ENCODE data around the gene TBCD. TPM values are rescaled to one million over a fixed set of nuclear protein-coding genes. Genes with fewer than 3 reads are reported as not detected.

TBCD gene
- polyA plus RNA-seq, 1 donor: 54.9 TPM

DNA sequence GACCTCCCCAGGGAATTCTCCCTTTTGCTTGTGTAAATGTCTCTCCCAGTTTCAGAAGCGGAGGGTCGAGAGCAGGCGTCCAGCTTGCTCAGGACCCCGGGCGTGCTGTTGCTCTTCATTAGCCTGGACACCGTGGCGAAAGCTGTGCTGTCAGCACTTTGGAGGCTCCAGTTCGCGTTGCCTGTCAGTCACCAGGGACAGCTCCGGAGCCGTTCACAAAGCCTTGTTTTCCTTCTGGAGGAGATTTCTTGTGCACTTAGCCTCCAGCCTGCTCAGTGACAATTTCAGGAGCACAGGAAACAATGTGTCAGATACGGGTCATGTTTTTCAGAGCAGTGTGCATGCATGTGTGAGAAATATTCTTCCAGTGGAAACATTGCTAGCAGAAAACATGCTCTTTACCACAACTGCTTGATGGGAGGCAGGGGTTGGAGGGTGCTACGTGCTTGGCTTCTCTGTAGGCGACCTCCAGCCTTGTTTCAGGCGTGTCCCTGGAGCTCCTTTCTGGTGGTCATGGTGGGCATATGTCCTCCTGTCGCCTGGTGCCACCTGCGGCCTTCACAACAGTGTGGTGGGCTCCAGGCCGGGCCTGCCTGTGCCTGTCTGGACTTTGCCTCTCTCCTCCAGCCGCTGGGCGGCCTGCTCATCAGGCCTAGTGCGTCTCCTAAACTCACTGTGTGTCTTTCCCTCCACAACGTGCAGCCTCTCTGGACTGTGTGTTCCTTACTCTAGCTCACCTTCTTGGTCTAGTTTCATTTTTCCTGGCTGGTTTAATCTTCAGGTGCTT, 59.0 kb downstream of the TBCD start:
- DNase-seq (ENCODE audit: low read depth): no peak

DNA sequence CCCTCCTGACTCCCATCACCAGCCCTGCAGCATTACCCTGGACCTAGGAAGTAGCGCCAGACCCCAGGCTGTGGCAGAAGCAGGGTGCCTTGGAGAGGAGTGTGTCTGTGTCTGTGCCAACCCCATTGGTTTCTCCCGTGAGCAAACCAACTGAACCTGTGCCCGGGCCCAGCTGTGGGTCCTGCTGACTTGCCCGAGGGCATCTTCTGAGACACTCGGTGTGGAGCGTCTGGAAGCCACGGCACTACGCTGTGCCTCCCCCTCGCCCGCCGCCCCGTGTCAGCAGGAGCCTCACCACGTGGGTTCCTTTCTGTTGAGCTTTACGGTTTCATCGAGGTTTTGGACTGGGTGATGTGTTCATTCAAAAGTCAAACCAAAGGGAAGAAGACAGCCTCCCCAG, 60.2 kb downstream of the TBCD start:
- DNase-seq (ENCODE audit: low read depth): no peak

DNA sequence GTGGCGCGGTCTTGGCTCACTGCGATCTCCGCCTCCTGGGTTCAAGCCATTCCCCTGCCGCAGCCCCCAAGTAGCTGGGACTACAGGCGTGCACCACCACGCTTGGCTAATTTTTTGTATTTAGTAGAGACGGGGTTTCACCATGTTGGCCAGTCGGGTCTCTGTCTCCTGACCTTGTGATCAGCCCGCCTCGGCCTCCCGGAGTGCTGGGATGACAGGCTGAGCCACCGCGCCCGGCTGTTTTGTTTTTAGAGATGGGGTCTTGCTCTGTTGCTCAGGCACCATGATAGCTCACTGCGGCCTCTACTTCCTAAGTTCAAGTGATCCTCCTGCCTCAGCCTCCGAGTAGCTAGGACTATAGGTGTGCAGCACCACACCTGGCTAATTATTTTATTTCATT, 60.7 kb downstream of the TBCD start:
- no peak for DNase-seq (ENCODE audit: low read depth)

DNA sequence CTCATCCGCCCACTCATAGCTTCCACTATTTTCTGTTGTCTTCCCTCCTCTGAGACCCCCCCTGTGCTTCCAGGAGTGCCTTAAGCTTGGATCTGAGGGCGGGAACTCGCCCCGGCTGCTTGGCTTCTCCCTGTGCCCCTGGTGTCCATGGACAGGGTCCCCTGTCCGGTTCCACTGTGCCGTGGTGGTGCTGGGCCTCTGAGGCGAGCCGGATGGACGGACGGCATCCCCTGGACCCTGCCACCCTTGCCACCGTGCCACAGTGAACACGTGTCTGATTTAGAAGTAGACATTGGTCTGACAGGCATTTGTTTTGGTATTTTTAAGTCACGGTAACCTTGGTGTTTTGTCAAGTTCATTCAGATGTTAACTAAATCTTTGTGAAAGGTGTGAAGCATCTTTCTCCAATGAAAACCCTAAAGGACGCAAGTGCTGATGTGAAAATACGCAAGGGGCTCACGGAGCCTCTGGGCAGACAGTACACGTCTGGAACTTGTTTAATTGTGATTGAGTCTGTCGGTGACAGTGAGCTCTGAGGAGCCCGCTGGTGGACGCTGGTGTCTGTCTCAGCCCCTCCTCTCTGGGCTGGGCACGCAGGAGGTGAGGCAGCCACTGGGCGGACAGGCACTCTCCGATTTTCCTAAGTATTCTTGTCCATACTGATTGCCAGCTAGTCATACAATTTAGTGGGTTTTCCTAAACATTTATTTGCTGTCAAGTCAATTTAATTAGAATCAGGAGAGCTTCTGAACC, 61.6 kb downstream of the TBCD start:
- DNase-seq (ENCODE audit: low read depth): no peak

DNA sequence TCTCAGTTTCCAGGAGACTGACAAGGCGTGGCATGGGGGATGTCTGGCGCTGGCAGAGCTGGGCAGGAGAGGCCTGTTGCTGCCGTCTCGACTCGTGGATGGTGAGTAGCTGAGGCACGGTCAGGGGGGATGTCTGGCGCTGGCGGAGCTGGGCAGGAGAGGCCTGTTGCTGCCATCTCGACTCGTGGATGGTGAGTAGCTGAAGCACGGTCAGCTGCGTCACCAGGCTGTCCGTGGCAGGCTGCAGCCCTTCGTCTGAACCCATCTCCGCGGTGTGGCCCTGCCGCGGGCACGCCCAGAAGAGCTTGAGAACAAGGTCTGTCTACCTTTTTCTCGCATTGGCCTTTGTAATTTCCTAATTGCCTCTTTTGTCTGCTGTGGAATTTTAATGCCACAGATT, 63.0 kb downstream of the TBCD start:
- no peak for DNase-seq (ENCODE audit: low read depth)

DNA sequence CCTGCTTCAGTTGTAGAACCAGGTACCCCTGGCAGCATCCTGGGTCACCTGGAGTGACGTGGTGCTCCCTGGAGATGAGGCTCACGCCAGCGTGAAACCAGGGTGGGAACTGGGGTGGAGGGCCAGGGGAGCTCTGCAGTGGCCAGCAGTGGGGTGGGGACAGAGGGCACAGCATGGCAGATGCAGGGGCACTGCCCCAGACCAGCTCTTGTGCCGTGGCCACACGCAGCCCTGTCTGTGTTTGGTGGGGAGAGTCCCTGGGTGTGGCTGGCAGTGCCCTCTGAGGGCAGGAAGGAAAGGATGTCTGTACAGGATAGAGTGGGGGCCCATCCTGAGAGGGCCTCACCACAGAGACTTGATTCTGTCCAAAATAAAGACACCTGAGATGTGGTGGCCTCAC, 63.5 kb downstream of the TBCD start:
- no peak for DNase-seq (ENCODE audit: low read depth)

DNA sequence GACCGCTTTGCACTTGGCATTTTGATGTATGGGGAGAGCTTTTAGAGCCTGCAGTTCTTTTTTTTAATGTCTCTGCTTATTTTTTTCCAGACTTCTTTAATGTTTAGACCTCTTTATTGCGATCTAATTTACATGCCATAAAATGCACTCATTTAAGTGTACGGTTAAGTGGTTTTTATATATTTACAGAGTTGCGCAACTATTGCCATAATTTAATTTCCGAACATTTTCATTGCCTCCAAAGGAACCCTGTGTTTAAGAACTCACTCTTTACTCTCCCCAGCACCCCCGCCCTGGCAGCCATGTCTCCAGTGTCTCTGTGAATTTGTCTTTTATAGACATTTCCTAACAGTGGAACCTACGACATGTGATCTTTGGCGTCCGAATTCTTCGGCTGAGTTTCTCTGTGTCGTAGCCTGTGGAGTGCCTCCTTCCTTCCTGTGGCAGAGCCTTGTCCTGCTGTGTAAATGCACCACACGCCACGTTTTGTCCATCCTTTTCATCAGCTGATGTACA, 64.0 kb downstream of the TBCD start:
- DNase-seq (ENCODE audit: low read depth): no peak

DNA sequence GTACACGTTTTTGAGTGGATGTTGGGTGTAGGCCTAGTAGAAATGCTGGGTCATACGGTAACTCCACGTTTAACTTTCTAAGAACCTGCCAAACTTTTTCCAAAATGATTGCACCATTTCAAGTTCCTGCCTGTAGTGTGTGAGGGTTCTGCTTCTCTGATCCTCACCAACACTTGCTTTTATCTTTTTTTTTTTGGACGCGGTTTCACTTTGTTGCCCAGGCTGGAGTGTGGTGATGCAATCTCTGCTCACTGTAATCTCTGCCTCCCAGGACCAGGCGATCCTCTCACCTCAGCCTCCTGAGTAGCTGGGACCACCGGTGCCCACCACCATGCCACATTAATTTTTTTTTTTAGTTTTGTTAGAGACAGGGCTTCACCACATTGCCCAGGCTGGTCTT, 64.5 kb downstream of the TBCD start:
- no peak for DNase-seq (ENCODE audit: low read depth)

DNA sequence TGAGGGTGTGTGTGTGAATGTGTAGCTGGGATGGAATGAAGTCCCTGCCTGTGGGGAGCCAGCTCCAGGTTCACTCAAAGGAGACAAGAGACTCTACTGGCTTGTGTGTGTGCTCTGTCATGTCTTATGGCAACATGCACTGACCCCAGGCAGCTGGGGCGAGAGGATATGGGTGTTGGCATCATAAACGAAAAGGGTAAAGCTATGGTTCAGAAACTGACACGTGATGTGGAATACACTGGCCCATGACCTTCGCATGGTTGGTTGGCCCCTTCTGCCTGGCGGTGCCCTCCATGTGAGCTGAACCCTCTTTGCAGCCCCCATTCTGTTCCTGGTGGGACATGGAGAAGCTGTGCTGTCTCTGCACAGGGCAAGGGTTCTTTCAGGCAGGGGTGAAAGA, 66.1 kb downstream of the TBCD start:
- DNase-seq (ENCODE audit: low read depth): no peak

DNA sequence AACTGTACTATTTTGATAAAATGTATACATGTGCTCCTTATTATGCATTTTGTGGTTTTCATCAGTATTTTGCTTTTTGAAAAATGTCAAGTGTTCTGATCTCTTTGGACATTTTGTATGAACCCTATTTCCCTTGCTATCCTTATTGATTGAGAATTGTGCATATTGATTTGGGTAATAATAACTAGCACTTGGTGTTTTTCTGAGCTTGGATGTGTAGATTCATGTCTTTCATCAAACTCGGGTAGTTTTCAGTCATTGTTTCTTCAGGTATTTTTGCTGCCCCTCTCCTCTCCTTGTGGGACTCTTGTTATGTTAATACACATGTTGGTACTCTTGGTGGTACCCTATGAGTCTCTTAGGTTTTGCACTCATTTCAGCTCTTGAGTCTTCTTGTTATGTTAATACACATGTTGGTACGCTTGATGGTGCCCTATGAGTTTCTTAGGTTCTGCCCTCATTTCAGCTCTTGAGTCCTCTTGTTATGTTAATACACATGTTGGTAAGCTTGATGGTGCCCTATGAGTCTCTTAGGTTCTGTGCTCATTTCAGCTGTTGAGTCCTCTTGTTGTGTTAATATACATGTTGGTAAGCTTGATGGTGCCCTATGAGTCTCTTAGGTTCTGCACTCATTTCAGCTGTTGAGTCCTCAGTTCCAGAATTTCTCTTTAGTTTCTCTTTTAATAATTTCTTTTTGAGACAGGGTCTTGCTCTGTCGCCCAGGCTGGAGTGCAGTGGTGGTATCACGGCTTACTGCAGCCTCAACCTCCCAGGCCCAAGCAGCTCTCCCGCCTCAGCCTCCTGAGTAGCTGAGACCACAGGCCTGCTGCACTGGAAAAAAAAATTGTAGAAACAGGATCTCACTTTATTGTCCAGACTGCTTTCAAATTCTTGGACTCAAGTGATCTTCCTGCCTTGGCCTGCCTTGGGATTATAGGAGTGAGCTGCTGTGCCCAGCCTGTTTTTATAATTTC, 68.7 kb downstream of the TBCD start:
- DNase-seq (ENCODE audit: low read depth): no peak

DNA sequence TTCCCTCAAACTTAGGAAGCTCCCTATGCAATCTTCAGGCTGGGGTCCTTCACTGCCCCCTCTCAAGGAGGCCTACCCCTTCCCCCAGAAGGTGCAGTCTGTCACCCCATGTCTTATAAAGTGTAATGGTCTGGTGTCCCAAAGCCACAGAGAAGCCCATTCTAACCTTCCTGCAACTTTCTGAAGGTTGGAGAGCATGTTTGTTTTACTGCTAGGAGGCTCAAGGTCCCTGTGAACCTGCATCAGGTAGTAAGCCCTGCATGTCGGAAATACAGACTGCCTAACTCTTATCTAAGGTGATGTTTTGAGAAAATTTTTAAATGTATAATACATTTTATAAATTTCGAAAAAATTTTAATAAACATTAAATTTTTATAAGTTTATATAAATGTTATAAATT, 69.7 kb downstream of the TBCD start:
- no peak for DNase-seq (ENCODE audit: low read depth)

DNA sequence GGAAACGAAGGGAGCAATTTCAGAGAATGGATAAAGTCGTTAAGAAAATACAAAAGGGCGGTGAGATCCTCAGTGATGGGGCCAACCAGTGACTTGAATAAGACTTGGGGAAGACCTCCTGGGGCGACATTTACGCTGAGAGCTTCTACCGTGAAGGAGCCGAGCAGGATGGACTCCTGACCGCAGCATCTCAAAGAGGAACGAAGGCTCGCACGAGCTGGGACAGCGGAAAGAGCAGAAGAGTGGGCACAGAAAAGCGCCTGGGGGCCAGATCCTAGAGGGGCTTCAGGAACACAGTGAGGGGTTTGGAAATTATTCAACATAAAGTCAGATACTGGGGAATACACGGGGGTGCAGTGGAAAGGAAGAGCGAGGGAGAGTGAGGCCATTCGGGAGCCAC, 70.4 kb downstream of the TBCD start:
- DNase-seq (ENCODE audit: low read depth): no peak

DNA sequence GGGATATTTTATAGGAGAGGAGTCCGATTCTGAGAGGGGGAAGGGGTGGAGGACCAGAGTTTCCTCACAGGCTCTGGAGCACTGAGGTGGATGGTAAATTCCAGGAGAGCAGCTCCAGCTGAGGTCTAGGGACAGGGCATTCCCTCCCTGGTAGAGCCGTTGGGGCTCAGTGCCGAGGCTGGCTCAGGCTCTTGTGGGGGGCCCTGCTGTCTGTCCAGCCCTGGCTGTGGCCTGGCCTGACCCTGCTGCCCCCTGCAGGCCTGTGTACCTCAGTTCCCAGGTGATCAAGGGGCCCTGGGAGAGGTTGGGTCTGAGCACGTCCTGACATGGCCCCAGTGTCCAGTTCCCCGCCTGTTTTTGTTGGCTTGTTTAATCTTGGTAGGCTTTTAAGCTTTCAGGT, 71.1 kb downstream of the TBCD start:
- DNase-seq (ENCODE audit: low read depth): no peak

DNA sequence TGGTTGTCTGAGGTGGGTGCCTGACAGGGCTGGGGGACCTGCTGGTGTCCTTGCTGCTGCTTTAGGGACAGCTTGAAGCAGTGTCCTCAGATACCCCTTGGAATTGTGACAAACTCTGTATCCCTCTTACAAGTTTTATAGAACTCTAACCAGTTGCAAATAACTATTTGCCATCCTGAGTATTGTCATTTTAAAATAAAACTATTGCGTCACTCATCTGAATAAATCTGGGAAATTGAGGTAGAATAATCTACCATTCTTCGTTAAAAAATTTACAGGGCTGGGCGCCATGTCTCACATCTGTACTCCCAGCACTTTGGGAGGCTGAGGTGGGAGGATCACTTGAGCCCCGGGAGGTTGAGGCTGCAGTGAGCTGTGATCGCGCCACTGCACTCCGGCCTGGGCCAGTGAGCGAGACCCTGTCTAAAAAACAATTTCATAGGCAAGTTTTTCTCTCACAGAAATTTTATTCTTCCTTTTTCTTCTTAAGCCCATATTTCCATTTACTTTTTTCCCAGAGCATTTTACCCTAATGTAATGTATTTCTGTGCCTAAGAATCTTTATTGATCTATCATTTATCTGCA, 73.8 kb downstream of the TBCD start:
- no peak for DNase-seq (ENCODE audit: low read depth)

DNA sequence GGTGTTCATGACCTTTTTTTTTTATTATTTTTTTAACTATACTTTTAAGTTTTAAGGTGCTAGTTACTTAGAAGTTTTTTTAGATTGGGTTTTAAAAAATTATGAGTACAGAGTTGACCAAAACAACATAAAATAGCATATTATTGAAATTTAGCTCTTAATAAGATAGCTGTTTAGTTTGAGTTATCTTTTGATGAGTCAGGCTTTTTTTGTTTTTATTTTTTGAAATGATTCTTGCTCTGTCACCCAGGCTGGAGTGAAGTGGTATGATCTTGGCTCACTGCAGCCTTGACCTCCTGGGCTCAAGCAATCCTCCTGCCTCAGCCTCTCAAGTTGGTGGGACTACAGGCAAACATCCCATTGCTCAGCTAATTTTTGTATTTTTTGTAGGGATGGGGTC, 74.3 kb downstream of the TBCD start:
- no peak for DNase-seq (ENCODE audit: low read depth)

DNA sequence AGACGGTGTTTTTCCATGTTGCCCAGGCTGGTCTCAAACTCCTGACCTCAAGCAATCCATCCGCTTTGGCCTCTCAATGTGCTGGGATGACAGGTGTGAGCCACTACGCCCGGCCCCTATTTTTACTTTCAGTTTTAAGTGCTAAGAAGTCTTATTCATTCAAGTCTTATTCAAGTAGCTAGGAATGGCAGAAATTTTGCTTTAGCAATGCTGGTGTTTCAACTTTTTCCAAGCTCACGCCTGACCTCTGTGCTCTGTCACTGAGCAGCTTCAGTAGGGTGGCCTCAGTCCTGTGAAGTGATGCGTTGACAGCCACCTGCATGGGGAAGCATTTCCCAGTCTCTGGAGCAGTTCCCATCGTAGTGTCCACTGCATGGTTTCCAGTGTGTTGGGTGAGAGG, 75.1 kb downstream of the TBCD start:
- no peak for DNase-seq (ENCODE audit: low read depth)

DNA sequence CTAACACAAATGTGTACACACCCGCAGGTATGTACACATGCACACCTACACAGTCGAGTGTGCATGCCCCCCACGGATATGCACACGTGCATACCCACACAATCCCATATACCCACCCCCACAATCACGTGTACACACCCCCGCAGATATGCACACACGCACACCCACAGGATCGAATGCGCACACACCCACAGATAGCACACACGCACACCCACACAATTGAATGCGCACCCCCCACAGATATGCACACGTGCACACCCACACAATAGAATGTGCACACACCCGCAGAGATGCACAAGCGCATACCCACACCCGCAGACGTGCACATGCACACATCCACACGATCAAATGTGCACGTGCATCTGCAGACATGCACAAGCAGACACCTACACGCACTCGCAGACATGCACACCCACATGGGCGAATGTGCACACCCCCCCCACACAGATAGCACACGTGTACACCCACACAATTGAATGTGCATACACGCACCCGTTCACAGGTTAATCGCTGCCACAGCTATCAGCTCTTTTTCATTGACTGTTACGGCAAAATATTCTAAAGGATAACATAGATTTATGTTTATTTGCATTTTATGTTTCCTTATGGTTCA, 77.1 kb downstream of the TBCD start:
- DNase-seq (ENCODE audit: low read depth): no peak

DNA sequence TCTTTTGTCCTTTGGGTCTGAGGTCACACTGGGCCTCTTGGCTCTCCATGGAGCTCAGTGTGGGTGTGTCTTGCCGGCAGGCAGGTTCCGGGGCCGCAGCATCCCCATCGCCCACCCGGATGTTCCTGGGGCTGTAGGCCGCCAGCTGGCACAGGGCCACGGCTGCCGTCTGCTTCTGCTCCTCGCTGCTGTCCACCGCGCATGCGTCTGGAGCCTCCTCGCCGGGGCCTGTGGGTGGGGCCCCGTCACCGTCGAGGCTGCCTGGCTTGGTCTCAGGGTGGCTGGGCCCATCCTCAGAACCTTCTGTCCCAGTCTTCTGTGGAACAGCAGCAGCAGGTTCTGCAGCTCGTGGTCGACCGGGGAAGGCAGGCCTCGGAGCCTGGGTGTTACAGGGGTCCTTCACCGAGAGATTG, 78.4 kb downstream of the TBCD start:
- no peak for DNase-seq (ENCODE audit: low read depth)

DNA sequence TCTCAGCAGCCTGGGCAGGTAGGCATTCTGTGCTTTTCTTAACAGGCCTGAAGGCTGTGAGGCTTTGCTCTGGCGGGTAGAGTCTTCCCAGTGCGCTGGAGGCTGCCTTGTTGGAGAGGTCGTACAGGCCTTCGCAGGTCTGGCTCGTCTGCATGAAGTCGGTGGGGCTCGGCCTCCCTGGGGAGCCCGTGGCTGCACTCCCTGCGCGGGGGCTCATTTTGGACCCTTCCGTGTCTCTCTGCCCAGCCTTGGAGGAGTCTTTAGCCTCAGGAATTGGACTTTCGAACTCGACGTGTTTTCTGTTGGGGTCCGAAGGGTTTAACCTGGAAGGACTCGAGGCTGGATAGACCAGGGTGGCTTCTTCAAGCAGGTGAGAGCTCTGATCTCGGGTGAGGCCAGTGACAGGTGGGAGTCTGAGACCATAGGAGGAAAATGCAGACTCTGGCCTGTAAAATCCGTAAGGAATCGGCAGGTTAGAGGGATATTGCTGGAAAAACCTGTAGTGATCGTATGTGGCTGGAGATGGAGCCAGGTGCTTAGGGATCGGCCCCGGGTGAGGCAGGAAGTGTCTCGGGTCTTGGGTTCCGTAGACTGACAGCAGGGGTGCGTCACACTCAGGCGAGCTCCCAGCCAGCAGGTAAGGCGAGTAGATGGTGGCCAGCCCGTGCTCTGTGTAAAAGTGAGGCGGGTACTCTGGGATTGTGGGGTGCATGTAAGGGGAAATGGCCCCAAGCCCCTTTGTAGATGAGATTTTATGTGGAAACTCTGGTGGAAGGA, 79.4 kb downstream of the TBCD start:
- DNase-seq (ENCODE audit: low read depth): no peak

DNA sequence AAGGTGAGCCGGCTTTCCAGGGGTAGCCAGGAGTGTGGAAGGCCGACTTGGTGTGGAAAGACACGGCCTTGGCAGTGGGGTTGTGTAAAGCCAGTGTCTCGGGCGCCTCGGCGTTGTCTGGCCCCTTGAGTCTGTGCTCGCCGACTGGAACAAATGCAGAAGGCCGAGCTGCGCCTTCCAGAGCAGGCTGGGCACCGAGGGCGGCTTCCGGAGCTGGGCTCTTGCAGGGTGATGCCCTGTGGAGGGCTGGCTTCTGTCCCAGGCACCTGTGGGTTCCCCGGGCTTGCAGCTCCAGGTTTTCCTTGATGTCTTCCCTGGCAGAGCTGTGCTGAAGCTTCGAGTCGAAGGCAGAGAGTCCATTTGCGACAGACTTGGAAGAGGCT, 79.9 kb downstream of the TBCD start:
- DNase-seq (ENCODE audit: low read depth): no peak

Measured in forelimb muscle (tissue), 1 donor.